Measurements from ENCODE around the gene SAA4. TPM values are rescaled to one million over a fixed set of nuclear protein-coding genes. Genes with fewer than 3 reads are reported as not detected.
"Not testable (repeated sequence)": the region's sequence is repeated elsewhere in the genome, so short reads cannot be mapped to it uniquely, and the experiment has no call there.

Gene SAA4, protein sequence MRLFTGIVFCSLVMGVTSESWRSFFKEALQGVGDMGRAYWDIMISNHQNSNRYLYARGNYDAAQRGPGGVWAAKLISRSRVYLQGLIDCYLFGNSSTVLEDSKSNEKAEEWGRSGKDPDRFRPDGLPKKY
- total RNA-seq: not detected in 2 replicates

DNA sequence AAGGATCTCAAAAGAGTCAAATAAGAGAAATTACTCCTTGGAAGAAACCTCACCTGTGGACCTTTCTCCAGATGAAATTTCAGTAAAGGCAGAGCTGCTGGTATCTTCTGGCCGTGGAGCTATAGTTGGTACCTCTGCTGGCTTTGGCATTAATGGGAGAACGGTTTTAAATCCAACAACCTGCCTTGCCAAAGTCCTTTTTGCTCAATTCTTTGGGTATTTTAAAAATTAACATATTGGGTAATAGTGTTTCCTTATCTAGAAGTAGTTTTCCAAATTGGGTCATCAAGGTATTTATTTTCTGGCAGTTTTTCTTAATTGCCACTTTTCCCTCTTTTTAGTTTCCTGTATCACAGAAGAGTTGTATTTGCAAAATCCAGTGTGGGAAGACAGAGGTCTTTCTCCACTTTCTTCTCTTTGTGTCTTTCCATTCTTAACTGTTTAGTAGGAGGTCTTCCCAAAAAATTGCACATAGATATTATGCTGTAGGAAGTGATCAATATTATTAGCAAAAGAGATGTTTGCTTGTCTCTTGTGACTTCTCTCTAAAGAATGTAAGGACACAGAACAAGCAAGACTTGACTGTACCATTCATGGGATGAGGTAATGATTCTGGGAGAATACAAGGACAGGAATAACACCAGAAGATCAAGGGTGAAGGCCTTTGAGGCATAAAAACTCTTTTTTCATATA lies at the start of gene SAA4:
Gene SAA4, minus strand, starts transcription at position 139 of the 693 bp plus-strand sequence. CDS start 876 bp downstream, outside the sequence.
- intact Hi-C loops (cut with micrococcal nuclease): no loop called here

DNA sequence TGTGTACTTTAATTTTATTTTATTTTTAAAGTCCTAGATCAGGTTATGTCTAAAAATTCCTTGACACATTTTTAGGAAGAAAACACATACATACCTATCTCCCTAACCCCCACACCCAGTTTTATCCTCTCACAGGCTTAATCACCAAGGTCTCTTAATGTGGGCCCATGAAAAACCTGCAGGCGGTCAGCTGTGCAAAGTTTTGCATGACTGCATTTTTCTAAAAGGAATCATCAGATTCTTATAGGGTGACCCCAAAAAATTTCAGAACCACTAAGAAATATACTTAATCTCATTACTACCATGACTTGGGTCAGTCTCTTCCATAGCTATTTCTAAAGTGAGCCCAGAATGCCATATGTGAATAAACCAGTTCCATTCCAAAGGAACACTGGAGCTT lies 49.2 kb upstream of the SAA4 start:
- intact Hi-C loops (cut with micrococcal nuclease): no loop called here

DNA sequence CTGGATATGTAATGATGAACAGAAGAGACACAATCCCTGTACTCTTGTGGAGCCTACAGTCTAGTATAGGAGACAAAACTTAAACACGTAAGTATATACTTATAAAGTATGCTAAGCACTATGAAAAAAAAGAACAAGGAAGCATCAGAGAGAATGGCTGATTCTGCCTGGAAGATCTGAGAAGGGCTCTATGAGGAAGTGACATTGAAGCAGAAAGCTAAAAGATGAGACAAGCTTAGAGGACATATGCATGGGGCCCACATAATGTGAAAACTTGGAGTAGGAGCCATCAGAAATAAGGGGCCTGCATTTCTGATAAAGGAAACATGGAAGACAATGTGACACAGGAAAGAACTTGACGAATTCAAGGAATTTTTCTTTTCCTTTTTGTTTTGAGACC lies 46.0 kb upstream of the SAA4 start:
- intact Hi-C loops (cut with micrococcal nuclease): loop anchor here (5.0 kb wide), 1 partner anchor 40 kb away; the partner anchor contains the start of genes GTF2H1 and HPS5

DNA sequence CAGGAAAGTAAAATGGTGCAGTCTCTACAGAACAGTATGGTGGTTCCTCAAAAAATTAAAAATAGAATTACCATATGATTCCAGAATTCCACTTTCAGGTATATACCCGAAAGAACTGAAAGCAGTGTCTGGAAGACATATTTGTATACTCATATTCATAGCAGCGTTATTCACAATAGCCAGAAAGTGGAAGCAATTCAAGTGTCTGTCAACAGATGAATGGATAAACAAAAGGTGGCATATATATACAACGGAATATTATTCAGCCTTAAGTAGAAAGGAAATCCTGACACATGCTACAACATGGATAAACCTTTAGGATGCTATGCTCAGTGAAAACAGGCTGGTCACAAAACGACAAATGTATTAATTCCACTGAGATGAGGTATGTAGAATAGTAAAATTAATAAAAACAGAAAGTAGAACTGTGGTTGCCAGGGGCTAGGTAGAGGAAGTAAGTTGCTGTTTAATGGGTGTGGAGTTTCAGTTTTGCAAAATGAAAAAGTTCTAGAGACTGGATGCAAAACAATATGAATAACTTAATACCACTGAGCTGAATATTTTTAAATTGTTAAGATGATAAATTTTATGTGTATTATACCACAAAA lies 43.9 kb upstream of the SAA4 start:
- intact Hi-C loops (cut with micrococcal nuclease): loop anchor here (2.0 to 5.0 kb wide), 2 partner anchors 34 to 42 kb away; partner anchors contain the start of genes GTF2H1 and HPS5

DNA sequence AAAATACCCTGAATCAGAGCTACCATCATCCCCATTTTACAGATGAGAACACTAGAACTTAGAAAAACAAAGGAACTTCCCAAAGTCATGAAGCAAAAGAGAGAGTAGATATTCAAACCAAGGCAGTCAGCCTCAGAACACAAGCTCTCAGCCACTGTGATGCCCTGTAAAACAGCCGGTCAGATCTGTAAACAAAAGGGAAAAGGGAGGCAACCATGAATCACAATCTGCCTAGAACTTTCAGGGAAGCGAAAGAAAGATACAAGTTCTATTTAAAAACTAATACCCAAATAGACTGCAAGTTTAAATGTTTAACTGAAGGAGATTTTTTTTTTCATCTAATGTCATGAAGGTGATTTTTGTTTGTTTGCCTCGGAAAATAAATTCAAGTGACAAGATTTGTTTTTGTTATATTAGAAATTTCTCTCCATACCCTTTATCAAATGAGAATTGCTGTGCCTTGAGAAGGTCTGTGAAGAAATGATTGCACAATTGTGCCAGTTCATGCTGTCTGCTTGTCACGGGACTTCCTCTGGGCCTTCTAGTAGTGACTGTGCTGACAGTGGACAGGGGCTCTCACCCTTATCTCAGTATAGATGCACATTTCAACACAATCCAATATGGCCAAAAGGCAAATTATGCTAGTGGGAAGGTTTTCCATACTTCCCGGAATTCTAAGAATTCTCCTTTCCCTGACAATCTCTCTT lies 41.1 kb upstream of the SAA4 start:
- intact Hi-C loops (cut with micrococcal nuclease): no loop called here

DNA sequence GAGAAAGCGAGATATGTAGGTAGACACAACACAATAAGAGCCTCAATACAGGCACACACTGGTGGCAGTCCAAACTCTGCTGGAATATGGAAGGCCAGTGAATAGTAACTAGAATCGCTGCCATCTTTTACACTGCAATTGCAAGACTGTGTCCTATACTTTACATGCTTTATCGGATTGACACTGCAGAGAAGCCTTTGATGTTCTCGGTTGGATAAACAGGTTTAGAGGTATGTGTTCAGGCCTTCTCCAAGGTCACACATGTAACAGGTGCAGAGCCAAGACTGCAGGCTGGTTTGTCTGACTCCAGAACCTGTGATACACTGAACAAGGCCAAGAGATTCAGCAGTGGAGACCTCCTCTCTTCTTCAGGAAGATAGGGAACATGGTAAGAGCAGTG lies 34.6 kb upstream of the SAA4 start:
- intact Hi-C loops (cut with micrococcal nuclease): no loop called here

DNA sequence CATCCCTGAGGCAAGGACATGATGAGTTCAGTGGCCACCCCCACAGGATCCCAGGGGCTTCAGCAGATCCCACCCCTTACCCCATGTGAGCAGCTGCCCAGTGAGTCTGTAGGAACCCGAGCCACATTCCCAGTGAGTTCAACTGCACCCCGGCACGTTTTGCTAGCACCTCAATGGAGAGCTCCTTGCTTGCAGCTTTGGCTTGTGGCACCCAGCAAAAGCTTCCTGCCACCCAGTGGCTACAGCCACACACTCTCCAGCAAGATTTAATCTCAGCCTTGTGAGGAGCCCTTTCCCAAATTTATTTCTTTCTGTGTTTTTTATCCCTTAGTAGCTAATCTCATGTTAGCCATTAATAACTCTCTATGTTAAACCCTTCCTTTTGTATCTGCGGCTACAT lies 33.5 kb upstream of the SAA4 start:
- intact Hi-C loops (cut with micrococcal nuclease): no loop called here

DNA sequence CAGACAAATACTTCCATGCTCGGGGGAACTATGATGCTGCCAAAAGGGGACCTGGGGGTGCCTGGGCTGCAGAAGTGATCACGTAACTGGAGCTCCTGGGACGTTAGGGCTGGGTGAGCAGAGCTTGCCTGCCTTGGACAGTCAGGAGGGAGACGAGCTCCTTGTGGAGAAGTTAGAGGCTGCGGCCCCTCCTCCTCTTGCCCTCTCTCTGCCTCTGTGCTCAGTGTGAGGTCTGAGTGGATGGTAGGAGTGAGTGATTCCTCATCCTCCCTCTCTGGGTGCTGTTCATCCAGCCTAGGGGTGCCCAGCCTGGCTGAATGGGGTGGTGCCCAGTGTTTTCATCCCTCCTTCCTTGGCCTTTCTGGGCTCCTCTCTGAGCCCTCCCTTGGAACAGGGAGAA lies 32.6 kb upstream of the SAA4 start:
- intact Hi-C loops (cut with micrococcal nuclease): not testable (repeated sequence)

DNA sequence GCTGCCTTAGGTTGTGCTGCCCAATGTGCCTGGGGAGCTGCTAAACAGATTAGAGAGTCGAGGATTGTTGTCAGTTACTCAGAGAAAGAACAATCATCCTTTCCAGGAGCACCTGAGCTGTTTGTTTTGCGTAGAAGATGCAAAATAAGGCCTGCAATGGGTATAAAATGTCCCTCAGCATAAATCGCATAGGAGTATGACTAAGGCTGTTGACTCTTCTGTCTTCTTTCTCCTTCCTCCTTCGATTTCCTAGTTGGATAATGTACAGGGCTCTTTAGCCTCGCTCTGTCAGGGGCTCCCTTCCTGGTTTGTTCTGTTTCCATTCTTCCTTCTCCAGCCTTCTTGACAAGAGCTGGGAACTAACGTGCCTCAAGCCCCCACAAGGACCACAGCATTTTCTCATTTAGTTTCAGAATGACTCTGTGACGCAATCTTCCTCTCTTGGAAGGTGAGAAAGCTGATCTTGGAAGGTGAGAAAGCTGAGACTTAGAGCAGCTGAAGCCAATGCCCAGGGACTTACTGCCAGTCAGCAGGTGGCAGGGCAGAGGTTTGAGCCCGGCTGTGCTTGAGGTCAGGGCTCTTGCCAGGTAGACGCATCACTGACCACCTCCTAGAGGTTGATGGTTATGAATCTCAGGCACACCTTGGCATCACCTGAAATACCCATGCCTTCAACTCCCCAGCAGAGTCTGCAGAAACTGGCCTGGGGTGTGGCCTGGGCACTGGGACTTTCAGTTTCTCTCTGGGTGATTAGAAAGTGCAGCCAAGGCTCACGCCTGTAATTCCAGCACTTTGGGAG lies 30.9 kb upstream of the SAA4 start:
- intact Hi-C loops (cut with micrococcal nuclease): not testable (repeated sequence)

DNA sequence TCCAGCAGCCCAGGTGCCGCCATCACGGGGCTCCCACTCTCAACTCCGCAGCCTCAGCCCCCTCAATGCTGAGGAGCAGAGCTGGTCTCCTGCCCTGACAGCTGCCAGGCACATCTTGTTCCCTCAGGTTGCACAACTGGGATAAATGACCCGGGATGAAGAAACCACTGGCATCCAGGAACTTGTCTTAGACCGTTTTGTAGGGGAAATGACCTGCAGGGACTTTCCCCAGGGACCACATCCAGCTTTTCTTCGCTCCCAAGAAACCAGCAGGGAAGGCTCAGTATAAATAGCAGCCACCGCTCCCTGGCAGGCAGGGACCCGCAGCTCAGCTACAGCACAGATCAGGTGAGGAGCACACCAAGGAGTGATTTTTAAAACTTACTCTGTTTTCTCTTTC lies 29.3 kb upstream of the SAA4 start, which contains the start of gene SAA1:
Gene SAA1, plus strand, starts transcription at position 316 of the 400 bp plus-strand sequence. CDS start 624 bp downstream, outside the sequence.
- intact Hi-C loops (cut with micrococcal nuclease): no loop called here

DNA sequence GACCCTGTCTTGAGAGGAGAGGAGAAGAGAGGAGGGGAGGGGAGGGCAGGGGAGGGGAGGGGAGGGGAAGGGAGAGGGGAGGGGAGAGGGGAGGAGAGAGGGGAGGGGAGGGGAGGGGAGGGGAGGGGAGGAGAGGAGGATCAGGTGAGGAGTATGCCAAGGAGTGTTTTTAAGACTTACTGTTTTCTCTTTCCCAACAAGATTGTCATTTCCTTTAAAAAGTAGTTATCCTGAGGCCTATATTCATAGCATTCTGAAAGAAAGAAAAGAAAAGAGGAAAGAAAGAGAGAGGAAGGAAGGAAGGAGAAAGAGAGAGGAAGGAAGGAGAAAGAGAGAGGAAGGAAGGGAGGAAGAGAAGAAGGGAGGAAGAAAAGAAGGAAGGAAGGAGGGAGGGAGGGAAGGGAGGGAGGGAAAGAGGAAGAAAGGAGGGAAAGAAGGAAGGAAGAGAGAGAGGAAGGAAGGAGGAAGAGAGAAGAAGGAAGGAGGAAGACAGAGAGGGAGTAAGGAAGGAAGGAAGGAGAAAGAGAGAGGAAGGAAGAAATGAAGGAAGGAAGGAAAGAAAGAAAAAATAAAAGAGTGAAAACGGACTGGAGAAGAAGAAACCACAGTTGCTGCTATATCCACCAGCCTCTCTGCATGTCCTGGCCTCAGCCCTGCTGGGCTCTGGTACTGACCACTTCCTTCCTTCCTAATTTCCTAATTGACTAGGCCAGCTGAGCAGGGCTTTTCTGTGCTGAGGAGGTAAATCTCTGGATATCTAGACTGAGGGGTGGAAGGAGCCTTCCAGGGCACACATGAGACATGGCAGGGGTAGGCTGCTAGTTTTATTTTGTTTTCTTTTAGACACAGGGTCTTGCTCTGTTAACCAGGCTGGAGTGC lies 28.3 kb upstream of the SAA4 start:
- intact Hi-C loops (cut with micrococcal nuclease): no loop called here

DNA sequence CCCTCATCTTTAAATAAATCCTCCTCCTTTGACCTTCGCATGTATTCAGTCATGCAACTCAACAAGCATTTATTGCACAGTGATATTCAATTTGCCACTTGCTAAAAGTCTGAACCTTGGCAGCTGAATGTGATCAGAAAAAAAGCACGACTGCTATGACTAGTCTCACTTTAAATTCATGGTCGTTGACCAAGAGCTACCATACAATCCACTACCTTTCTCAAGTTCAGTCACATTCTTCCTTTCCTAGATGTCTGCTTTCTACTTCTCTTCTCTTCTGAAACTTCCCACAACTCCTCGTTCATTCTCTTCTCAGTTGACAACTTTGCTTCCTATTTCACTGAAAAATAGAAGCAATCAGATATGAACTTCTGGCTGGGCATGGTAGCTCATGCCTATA lies 27.4 kb upstream of the SAA4 start:
- intact Hi-C loops (cut with micrococcal nuclease): no loop called here

DNA sequence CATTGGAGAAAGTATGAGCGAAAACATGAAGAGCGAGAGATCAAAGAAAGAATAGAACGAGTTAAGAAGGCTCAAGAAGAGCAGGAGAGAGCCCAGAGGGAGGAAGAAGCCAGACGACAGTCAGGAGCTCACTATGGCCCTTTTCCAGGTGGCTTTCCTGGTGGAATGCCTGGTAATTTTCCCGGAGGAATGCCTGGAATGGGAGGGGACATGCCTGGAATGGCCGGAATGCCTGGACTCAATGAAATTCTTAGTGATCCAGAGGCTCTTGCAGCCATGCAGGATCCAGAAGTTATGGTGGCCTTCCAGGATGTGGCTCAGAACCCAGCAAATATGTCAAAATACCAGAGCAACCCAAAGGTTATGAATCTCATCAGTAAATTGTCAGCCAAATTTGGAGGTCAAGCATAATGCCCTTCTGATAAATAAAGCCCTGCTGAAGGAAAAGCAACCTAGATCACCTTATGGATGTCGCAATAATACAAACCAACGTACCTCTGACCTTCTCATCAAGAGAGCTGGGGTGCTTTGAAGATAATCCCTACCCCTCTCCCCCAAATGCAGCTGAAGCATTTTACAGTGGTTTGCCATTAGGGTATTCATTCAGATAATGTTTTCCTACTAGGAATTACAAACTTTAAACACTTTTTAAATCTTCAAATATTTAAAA lies 26.2 kb upstream of the SAA4 start:
- intact Hi-C loops (cut with micrococcal nuclease): not testable (repeated sequence)

DNA sequence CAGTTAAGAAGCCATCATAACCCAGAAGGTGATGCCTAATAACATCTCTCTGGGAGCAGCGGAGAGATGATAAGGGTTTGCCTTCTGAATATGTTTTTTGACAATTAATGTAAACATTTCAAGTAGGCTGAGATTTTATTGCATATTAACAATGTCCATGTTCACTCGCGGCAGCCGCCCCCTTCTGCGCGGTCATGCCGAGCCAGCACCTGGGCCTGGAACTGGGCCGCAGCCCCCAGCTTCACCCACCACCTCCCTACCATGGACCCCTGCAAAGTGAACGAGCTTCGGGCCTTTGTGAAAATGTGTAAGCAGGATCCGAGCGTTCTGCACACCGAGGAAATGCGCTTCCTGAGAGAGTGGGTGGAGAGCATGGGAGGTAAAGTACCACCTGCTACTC lies 25.1 kb upstream of the SAA4 start:
- intact Hi-C loops (cut with micrococcal nuclease): no loop called here

DNA sequence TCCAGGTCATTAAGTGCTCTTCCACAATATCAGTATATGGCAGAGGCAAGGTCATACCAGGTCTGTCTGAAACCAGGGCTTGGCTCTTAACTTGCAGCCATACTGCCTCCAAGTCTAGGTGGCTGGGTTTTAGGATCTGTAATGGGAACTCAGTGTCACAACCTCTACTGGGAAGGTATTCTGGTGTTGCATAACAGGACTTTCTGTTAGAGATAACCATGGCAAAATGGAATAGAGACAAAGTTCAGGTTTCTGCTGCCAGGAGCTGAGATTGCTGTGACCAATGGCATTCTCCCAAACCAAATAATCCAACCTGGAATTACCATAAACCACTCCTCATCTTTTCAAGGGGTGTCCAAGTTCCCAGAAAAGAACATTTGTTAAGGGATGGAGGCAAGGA lies 22.7 kb upstream of the SAA4 start:
- intact Hi-C loops (cut with micrococcal nuclease): no loop called here

DNA sequence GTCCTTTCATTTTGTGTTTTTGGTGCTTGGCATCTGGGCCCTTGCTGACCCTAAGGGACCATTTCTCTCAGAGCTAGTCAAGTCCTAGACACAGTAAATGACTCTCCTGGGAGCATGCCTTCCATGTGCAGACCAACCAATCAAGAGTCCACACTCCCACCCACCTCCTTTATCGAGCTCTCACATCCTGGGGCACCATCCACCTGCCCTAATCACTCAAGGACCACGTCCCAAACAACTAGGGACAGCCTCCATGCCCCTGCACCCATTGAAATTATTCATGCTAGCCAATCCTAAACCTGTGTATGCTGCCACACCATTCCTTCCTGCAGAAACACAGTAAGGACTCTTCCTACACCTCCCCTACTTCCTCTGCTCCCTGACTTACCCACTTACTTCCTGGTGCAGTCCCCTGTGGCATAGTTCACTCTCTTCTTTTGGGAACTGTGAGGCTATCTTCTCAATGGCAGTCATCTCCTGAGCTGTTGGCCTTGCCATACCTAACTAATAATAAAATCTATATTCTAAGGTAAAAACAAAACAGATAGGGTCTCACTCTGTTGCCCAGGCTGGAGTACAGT lies 18.3 kb upstream of the SAA4 start:
- intact Hi-C loops (cut with micrococcal nuclease): no loop called here

DNA sequence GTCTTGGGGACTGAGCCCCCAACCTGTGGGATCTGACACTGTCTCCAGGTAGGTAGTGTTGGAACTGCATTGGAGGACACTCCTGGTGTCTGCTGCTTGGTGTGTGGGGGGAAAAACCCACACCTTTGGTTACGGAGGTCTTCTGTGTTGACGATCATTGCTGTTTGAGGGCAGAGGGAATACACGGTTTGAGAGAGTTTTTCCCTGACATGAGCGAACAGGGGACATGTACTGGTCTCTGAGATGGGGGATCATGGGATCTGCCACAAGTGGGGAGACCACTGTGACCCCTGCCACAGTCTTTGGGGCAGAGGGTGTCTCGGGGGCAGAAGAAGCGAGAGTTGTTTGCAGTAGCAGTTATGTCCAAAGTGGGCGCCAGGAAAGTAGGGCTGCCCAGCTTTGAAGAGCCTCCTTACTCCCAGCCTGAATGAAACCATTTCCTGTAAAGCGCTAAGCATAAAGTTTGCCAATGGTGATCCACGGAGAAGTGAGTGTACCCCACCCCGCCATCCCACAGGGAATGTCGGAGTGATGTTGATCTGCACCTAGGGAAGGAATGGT lies 17.3 kb upstream of the SAA4 start:
- intact Hi-C loops (cut with micrococcal nuclease): no loop called here

DNA sequence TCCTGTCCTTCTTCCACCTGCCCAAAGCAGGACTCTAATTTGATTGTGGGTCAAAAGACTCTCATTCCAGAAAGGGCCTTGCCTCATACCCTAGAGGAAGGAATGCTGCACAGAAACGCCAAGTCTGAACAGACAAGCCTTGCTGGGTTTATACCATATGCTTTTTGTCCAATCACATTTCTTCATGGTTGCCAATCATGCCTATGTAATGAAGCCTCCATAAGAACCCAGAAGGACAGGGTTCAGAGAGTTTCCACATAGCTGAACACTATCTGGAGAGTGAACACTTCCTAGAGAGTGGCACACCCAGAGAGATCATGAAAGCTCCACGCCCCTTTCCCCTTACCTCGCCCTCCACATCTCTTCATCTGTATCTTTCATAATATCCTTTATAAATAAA lies 16.6 kb upstream of the SAA4 start:
- intact Hi-C loops (cut with micrococcal nuclease): no loop called here

DNA sequence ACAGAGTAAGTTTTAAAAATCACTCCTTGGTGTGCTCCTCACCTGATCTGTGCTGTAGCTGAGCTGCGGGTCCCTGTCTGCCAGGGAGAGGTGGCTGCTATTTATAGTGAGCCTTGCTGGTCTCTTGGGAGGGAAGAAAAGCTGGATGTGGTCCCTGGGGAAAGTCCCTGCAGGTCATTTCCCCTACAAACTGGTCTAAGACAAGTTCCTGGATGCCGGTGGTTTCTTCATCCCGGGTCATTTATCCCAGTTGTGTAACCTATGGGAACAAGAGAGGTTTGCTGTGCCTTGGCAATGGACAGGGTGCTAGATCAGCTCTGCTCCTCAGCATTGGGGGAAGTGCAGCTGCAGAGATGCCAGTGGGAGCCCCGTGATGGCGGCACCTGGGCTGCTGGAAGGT lies 12.0 kb upstream of the SAA4 start, which contains the start of gene SAA2:
Gene SAA2, minus strand, starts transcription at position 108 of the 400 bp plus-strand sequence. CDS start 657 bp downstream, outside the sequence.
- intact Hi-C loops (cut with micrococcal nuclease): loop anchor here (10.0 kb wide), 3 partner anchors 276 to 516 kb away; partner anchors contain the start of genes IGSF22 and TSG101

Measured in T-helper 2 cell treated with Interferon-gamma antibody and Interleukin-4, amounts not matched to agents 100 ng/mL and 5 ng/mL, for 36 hours (primary cell).